Right lobe of liver (tissue), 4 donors: Measurements from ENCODE around the gene KPTN.

ENCODE experiments used
- POLR2A ChIP-seq: fragments of 450-650 bp; IDR thresholded peaks from one replicate; pipeline ENCODE4 v1.6.1; 2017; ENCODE audit warnings: antibody characterized with exemption, mild to moderate bottlenecking
- TF ChIP-seq, protein P1 (sequence below), 4 donors: fragments of 200-600 bp in 3 of 4; fragments of 450-650 bp in 1 of 4; IDR thresholded peaks; one replicate each; pipeline versions ENCODE4 v1.5.1 to v1.8.0; 2016 to 2022; ENCODE audit warnings: antibody characterized with exemption in 4 of 4, mild to moderate bottlenecking in 2 of 4
- donor health status: DM: no; HTN: no; CAD: no.
- donor health status: DM: no; HTN: no; CAD: no.
- donor health status: DM: no; HTN: yes; CAD: no.

- TF ChIP-seq, protein P1, sequence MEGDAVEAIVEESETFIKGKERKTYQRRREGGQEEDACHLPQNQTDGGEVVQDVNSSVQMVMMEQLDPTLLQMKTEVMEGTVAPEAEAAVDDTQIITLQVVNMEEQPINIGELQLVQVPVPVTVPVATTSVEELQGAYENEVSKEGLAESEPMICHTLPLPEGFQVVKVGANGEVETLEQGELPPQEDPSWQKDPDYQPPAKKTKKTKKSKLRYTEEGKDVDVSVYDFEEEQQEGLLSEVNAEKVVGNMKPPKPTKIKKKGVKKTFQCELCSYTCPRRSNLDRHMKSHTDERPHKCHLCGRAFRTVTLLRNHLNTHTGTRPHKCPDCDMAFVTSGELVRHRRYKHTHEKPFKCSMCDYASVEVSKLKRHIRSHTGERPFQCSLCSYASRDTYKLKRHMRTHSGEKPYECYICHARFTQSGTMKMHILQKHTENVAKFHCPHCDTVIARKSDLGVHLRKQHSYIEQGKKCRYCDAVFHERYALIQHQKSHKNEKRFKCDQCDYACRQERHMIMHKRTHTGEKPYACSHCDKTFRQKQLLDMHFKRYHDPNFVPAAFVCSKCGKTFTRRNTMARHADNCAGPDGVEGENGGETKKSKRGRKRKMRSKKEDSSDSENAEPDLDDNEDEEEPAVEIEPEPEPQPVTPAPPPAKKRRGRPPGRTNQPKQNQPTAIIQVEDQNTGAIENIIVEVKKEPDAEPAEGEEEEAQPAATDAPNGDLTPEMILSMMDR (IDR thresholded peaks at IDR 0.05), result no peak
- no peak for TF ChIP-seq POLR2A
Observed at GRCh38 chr19:47459477-47459876, 24.5 kb downstream of the KPTN start.
